K562 (cell line): ENCODE data around the gene GGACT. TPM values are rescaled to one million over a fixed set of nuclear protein-coding genes. Genes with fewer than 3 reads are reported as not detected.

Experiments used
- BRCA1 ChIP-seq, 2 experiments: fragments of 450-650 bp in 1 of 2; sonication (generic) in 1 of 2; formaldehyde crosslinking in 1 of 2; IDR thresholded peaks; 2 replicates each; pipeline versions ENCODE4 v1.5.0 to v1.6.1; 2017 to 2020; ENCODE audit warnings: mild to moderate bottlenecking in 1 of 2, missing genetic modification reagents in 1 of 2
- COPS2 ChIP-seq: fragments of 450-650 bp; conservative IDR thresholded peaks from 2 replicates; pipeline ENCODE4 v1.6.1; 2016; ENCODE audit warnings: mild to moderate bottlenecking, moderate library complexity
- EGR1 ChIP-seq: fragments of 450-650 bp; conservative IDR thresholded peaks from 2 replicates; pipeline ENCODE4 v1.6.1; 2017; ENCODE audit warnings: mild to moderate bottlenecking
- FOXK1 ChIP-seq: sonication (generic); formaldehyde crosslinking; IDR thresholded peaks from 2 replicates; pipeline ENCODE4 v1.8.0; 2022; ENCODE audit warnings: missing genetic modification reagents, mild to moderate bottlenecking, borderline replicate concordance
- NR2F6 ChIP-seq: fragments of 450-650 bp; formaldehyde crosslinking; IDR thresholded peaks from 2 replicates; pipeline ENCODE4 v1.4.0; 2020; ENCODE audit warnings: mild to moderate bottlenecking
- PRMT5 ChIP-seq: sonication (generic); formaldehyde crosslinking; IDR thresholded peaks from 2 replicates; pipeline ENCODE4 v1.5.0; 2020; ENCODE audit warnings: missing genetic modification reagents
- SP1 ChIP-seq: sonication (generic); formaldehyde crosslinking; IDR thresholded peaks from 2 replicates; pipeline ENCODE4 v1.8.1; 2022; ENCODE audit warnings: mild to moderate bottlenecking, missing genetic modification reagents
- ZNF785 ChIP-seq: fragments of 250-450 bp; sonication (Bioruptor Pico); IDR thresholded peaks from 2 replicates; pipeline ENCODE4 v1.4.0; 2020; ENCODE audit warnings: mild to moderate bottlenecking
- polyA plus RNA-seq, 8 experiments: library from polyadenylated mRNA; depleted of rRNA in 4 of 8; stranded (reverse) in 5 of 8; unstranded in 3 of 8; fragments of >200 nt; fragmentation: Nextera tagmentation in 2 of 8; fragmentation: Illumina TruSeq in 1 of 8; extraction: Ambion mirVana in 2 of 8; extraction: Trizol in 1 of 8; gene quantifications; 2 replicates each; pipeline versions ENCODE4 v1.2.1 to v1.2.3, GENCODE V29; 2011 to 2014; ENCODE audit warnings: inconsistent platforms in 1 of 8, missing spikeins in 1 of 8
- total RNA-seq, 7 experiments: library from RNA; depleted of rRNA in 6 of 7; stranded (reverse); fragments of >200 nt in 6 of 7; fragmentation: Illumina TruSeq in 2 of 7; extraction: Trizol in 2 of 7; gene quantifications; 2 replicates each; pipeline versions ENCODE4 v1.2.1 to v1.2.3, GENCODE V29; 2011 to 2021; ENCODE audit warnings: low replicate concordance in 1 of 7
- TF ChIP-seq, protein P1 (sequence below): fragments of 450-650 bp; IDR thresholded peaks from 2 replicates; pipeline ENCODE4 v1.6.1; 2016; ENCODE audit warnings: mild to moderate bottlenecking, moderate library complexity

Gene GGACT
- total and polyA plus RNA-seq, 9 of the 15 experiments (the other 6 are each of a cell fraction or from before 2014, with no cell fraction given) = 0.20 to 3.2 (median 1.7) TPM

GRCh38 chr13:100528820-100529219, 59.8 kb downstream of the GGACT start (continued):
- TF ChIP-seq, protein P1, sequence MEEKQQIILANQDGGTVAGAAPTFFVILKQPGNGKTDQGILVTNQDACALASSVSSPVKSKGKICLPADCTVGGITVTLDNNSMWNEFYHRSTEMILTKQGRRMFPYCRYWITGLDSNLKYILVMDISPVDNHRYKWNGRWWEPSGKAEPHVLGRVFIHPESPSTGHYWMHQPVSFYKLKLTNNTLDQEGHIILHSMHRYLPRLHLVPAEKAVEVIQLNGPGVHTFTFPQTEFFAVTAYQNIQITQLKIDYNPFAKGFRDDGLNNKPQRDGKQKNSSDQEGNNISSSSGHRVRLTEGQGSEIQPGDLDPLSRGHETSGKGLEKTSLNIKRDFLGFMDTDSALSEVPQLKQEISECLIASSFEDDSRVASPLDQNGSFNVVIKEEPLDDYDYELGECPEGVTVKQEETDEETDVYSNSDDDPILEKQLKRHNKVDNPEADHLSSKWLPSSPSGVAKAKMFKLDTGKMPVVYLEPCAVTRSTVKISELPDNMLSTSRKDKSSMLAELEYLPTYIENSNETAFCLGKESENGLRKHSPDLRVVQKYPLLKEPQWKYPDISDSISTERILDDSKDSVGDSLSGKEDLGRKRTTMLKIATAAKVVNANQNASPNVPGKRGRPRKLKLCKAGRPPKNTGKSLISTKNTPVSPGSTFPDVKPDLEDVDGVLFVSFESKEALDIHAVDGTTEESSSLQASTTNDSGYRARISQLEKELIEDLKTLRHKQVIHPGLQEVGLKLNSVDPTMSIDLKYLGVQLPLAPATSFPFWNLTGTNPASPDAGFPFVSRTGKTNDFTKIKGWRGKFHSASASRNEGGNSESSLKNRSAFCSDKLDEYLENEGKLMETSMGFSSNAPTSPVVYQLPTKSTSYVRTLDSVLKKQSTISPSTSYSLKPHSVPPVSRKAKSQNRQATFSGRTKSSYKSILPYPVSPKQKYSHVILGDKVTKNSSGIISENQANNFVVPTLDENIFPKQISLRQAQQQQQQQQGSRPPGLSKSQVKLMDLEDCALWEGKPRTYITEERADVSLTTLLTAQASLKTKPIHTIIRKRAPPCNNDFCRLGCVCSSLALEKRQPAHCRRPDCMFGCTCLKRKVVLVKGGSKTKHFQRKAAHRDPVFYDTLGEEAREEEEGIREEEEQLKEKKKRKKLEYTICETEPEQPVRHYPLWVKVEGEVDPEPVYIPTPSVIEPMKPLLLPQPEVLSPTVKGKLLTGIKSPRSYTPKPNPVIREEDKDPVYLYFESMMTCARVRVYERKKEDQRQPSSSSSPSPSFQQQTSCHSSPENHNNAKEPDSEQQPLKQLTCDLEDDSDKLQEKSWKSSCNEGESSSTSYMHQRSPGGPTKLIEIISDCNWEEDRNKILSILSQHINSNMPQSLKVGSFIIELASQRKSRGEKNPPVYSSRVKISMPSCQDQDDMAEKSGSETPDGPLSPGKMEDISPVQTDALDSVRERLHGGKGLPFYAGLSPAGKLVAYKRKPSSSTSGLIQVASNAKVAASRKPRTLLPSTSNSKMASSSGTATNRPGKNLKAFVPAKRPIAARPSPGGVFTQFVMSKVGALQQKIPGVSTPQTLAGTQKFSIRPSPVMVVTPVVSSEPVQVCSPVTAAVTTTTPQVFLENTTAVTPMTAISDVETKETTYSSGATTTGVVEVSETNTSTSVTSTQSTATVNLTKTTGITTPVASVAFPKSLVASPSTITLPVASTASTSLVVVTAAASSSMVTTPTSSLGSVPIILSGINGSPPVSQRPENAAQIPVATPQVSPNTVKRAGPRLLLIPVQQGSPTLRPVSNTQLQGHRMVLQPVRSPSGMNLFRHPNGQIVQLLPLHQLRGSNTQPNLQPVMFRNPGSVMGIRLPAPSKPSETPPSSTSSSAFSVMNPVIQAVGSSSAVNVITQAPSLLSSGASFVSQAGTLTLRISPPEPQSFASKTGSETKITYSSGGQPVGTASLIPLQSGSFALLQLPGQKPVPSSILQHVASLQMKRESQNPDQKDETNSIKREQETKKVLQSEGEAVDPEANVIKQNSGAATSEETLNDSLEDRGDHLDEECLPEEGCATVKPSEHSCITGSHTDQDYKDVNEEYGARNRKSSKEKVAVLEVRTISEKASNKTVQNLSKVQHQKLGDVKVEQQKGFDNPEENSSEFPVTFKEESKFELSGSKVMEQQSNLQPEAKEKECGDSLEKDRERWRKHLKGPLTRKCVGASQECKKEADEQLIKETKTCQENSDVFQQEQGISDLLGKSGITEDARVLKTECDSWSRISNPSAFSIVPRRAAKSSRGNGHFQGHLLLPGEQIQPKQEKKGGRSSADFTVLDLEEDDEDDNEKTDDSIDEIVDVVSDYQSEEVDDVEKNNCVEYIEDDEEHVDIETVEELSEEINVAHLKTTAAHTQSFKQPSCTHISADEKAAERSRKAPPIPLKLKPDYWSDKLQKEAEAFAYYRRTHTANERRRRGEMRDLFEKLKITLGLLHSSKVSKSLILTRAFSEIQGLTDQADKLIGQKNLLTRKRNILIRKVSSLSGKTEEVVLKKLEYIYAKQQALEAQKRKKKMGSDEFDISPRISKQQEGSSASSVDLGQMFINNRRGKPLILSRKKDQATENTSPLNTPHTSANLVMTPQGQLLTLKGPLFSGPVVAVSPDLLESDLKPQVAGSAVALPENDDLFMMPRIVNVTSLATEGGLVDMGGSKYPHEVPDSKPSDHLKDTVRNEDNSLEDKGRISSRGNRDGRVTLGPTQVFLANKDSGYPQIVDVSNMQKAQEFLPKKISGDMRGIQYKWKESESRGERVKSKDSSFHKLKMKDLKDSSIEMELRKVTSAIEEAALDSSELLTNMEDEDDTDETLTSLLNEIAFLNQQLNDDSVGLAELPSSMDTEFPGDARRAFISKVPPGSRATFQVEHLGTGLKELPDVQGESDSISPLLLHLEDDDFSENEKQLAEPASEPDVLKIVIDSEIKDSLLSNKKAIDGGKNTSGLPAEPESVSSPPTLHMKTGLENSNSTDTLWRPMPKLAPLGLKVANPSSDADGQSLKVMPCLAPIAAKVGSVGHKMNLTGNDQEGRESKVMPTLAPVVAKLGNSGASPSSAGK = no peak
- TF ChIP-seq PRMT5 (CRISPR knock-in tag) (no peak), SP1 (CRISPR knock-in tag) (no peak), BRCA1 (IDR thresholded peaks at IDR 0.05) (no peak), BRCA1 (CRISPR knock-in tag; IDR thresholded peaks at IDR 0.05) (no peak), COPS2 (no peak), FOXK1 (no peak), ZNF785 (CRISPR knock-in tag) (no peak), EGR1 (no peak), NR2F6 (CRISPR knock-in tag) (no peak)
